GM20000 (cell line): Measurements from ENCODE around the gene FSHR.

Source experiments
- DNase-seq: peaks from one replicate; pipeline ENCODE4 v3.0.0; 2012; ENCODE audit warnings: low spot score
- TF ChIP-seq, protein P1 (sequence below): IDR thresholded peaks from 2 replicates; pipeline ENCODE4 v1.5.1; 2012; ENCODE audit warnings: mild to moderate bottlenecking, control low read depth; ENCODE audit errors: extremely low read depth, missing control alignments

The FSHR gene

DNA sequence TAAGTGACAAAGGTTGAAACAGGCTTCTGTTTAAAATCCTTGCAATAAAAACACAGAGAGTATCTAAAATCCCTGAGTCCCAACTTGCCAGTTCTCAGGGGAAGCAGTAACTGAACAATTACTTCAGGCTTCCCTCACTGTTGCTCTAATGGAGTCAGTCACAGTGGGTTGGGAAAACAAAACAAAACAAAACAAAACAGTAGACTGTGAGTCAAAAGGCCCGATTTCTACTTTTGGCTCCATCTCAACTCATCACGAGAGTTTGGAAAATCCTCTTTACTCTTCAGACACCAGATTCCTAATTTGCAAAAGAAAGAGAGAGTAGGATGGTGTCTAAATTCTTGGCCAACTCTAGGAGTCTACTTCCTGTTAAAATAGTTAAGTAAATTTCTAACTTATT is 1.1 kb downstream of the FSHR start:
- TF ChIP-seq, protein P1, sequence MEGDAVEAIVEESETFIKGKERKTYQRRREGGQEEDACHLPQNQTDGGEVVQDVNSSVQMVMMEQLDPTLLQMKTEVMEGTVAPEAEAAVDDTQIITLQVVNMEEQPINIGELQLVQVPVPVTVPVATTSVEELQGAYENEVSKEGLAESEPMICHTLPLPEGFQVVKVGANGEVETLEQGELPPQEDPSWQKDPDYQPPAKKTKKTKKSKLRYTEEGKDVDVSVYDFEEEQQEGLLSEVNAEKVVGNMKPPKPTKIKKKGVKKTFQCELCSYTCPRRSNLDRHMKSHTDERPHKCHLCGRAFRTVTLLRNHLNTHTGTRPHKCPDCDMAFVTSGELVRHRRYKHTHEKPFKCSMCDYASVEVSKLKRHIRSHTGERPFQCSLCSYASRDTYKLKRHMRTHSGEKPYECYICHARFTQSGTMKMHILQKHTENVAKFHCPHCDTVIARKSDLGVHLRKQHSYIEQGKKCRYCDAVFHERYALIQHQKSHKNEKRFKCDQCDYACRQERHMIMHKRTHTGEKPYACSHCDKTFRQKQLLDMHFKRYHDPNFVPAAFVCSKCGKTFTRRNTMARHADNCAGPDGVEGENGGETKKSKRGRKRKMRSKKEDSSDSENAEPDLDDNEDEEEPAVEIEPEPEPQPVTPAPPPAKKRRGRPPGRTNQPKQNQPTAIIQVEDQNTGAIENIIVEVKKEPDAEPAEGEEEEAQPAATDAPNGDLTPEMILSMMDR: no peak
- DNase-seq: no peak

- no peak for DNase-seq
- TF ChIP-seq, protein P1: no peak
Measured at GRCh38 chr2:49152824-49153223, 1.5 kb downstream of the FSHR start.

- TF ChIP-seq, protein P1: no peak
- DNase-seq: no peak
Measured at GRCh38 chr2:49146401-49146800, 7.9 kb downstream of the FSHR start.

GRCh38 chr2:49131801-49132200 is 22.5 kb downstream of the FSHR start:
- no peak for DNase-seq
- TF ChIP-seq, protein P1: no peak

GRCh38 chr2:49129034-49129433 is 25.3 kb downstream of the FSHR start:
- TF ChIP-seq, protein P1: no peak
- DNase-seq: peak; percentile 7

DNA sequence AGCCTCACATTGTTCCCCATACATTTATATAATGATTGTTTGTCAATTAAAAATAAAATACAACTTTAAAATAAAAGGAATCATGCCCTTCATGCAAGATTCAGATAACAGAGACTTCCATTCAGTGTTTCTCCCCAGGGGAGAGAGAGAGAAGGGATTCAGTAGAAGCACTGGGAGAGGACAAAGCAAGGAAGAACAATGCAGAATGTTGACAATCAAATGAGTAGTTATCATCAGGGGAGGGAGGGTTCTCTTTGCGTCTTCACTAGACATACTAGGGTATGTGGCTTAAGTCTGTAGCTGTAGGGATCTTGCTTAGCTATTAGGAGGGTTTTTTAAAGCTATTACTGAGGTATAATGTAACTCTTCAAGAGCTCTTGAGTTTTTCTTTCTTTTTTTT is 30.7 kb downstream of the FSHR start:
- no peak for DNase-seq
- TF ChIP-seq, protein P1: no peak

DNA sequence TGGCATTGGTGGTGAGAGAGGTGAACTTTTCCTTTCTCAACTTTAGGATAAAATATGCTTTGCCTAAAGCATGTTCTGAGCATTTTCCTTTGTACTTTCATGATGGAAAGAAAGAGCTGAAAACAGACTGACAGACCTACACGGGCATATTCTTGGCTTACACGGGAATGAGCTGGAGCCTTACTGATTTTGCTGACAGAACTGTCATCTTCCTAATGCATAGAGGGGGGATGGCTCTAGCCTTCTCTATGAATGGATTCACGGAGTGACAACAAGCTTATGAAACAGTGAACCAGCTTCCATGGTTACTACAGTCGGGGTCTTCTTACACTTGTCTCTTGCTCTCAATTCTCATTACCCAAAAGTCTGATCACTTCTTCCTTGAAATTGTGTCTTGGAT is 32.2 kb downstream of the FSHR start:
- no peak for DNase-seq
- TF ChIP-seq, protein P1: no peak
